ENCODE data around the gene ACTN1.

- TF ChIP-seq CTCF (IDR thresholded peaks at IDR 0.05; ENCODE audit: control extremely low read depth in 1 of 3, insufficient read depth in 1 of 3, low read depth in 1 of 3, low read length in 3 of 3): no peak
- TF ChIP-seq E2F6 (IDR thresholded peaks at IDR 0.05): no peak
- no peak for TF ChIP-seq POLR2AphosphoS5 (IDR thresholded peaks at IDR 0.05; ENCODE audit: low read depth, low read length)
- TF ChIP-seq POLR2A (IDR thresholded peaks at IDR 0.05; ENCODE audit: control extremely low read depth in 1 of 2, low read depth in 2 of 2, low read length in 2 of 2): no peak
- no peak for TF ChIP-seq JUND (IDR thresholded peaks at IDR 0.05; ENCODE audit: low read length)
- TF ChIP-seq RBBP5 (IDR thresholded peaks at IDR 0.05; ENCODE audit: borderline replicate concordance, low read depth, low read length): no peak
- no peak for TF ChIP-seq CREB1 (IDR thresholded peaks at IDR 0.05)
- TF ChIP-seq TAF1 (IDR thresholded peaks at IDR 0.05; ENCODE audit: low read depth, low read length): no peak
Observed at GRCh38 chr14:68854421-68854820, 124.7 kb downstream of the ACTN1 start.

Data from H1 (cell line).